T-helper 17 cell (primary cell): Measurements from ENCODE around the gene OR5K1. TPM values are rescaled to one million over a fixed set of nuclear protein-coding genes. Genes with fewer than 3 reads are reported as not detected.

ENCODE experiments used
- ATAC-seq: fragments of 150-1000 bp; cut with Tn5 transposase; 2 replicates; pipeline ENCODE4 v1.10.0; 2021; ENCODE audit warnings: mild to moderate bottlenecking, moderate library complexity
- DNase-seq, 3 donors: peaks; one replicate each; pipeline versions ENCODE4 v3.0.0 to v3.0.0-alpha.2; 2020 to 2021
- H3K9me3 ChIP-seq: one replicate; pipeline ENCODE4 v1.7.0; 2013; ENCODE audit warnings: low read length, mild to moderate bottlenecking; ENCODE audit not compliant: control insufficient read depth, poor library complexity, severe bottlenecking
- H3K27ac Mint-ChIP-seq: one replicate; pipeline ENCODE4 v1.8.0; 2022; ENCODE audit warnings: mild to moderate bottlenecking, moderate library complexity, mixed read lengths
- H3K27me3 Mint-ChIP-seq: one replicate; pipeline ENCODE4 v1.8.0; 2022; ENCODE audit warnings: mixed read lengths
- H3K36me3 Mint-ChIP-seq: one replicate; pipeline ENCODE4 v1.8.0; 2022; ENCODE audit warnings: low read depth, mixed read lengths
- H3K4me1 Mint-ChIP-seq: one replicate; pipeline ENCODE4 v1.8.0; 2022; ENCODE audit warnings: mild to moderate bottlenecking, mixed read lengths
- H3K4me3 Mint-ChIP-seq: one replicate; pipeline ENCODE4 v1.8.0; 2022; ENCODE audit warnings: mild to moderate bottlenecking, moderate library complexity, mixed read lengths
- total RNA-seq, 4 donors: library from RNA in 2 of 4; stranded (reverse) in 2 of 4; gene quantifications; one replicate each; pipeline ENCODE4 v1.2.3 and lab custom pipeline; 2022 to 2026

Gene OR5K1
- total RNA-seq, 2 donors from 2014 or later, result not detected

- no peak for DNase-seq
- no peaks in the 10 kb centered on the region for H3K9me3 ChIP-seq
- Mint-ChIP-seq H3K36me3 (peaks cover 3% of the 10 kb centered on the region), H3K27me3 (no peaks in the 10 kb centered on the region), H3K4me3 (no peak within 1 kb of the TSS), H3K4me1 (peaks cover 4% of the 10 kb centered on the region), H3K27ac (no peak within 1 kb of the TSS)
- no peak for ATAC-seq
Measured at GRCh38 chr3:98497381-98497780, 34.4 kb downstream of the OR5K1 start, which contains the start of gene OR5K2. Gene OR5K2 (plus strand): TSS chr3:98497681. CDS start chr3:98497681, 0 bp downstream.

DNA sequence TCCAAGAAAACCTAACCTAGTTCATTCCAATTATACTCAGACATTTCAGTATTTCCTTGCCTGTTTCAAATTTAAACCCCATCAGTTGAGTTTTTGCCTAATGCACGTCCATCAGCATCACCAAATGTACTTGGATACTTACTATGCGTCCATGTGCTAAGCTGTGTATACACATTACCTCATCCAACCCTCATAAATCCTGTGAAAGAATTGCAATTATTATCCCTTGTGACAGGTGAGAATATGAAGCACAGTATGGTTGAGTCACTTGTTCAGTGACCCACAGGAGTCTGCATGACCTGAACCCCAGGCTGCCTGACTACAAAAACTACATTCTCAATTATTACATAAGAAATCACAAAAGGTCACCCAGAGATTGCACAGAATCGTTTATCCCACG lies 37.0 kb downstream of the OR5K1 start:
- no peak for DNase-seq
- Mint-ChIP-seq H3K4me1 (peaks cover 7% of the 10 kb centered on the region), H3K27me3 (no peaks in the 10 kb centered on the region), H3K4me3 (no peak overlapping the region), H3K27ac (no peak overlapping the region), H3K36me3 (peaks cover 3% of the 10 kb centered on the region)
- H3K9me3 ChIP-seq, result no peaks in the 10 kb centered on the region
- ATAC-seq, result no peak

- peaks cover 7% of the 10 kb centered on the region for H3K4me1 Mint-ChIP-seq
- DNase-seq (no peak), ATAC-seq (no peak)
- no peak overlapping the region for H3K4me3 Mint-ChIP-seq
- no peaks in the 10 kb centered on the region for H3K27me3 Mint-ChIP-seq
- H3K36me3 Mint-ChIP-seq, result peaks cover 3% of the 10 kb centered on the region
- H3K27ac Mint-ChIP-seq, result no peak overlapping the region
- H3K9me3 ChIP-seq, result no peaks in the 10 kb centered on the region
Measured at GRCh38 chr3:98501270-98501669, 38.3 kb downstream of the OR5K1 start.

- Mint-ChIP-seq H3K4me1 (peaks cover 7% of the 10 kb centered on the region), H3K4me3 (no peak overlapping the region), H3K27me3 (no peaks in the 10 kb centered on the region), H3K27ac (no peak overlapping the region), H3K36me3 (peaks cover 3% of the 10 kb centered on the region)
- ATAC-seq (no peak), DNase-seq (no peak)
- H3K9me3 ChIP-seq, result no peaks in the 10 kb centered on the region
Measured at GRCh38 chr3:98501863-98502576, 39.0 kb downstream of the OR5K1 start.

GRCh38 chr3:98504539-98504938 lies 41.5 kb downstream of the OR5K1 start:
- Mint-ChIP-seq H3K4me1 (peaks cover 20% of the 10 kb centered on the region), H3K27ac (no peak overlapping the region), H3K27me3 (no peaks in the 10 kb centered on the region), H3K36me3 (peaks cover 7% of the 10 kb centered on the region), H3K4me3 (no peak overlapping the region)
- ATAC-seq (no peak), DNase-seq (no peak)
- H3K9me3 ChIP-seq, result no peaks in the 10 kb centered on the region

DNA sequence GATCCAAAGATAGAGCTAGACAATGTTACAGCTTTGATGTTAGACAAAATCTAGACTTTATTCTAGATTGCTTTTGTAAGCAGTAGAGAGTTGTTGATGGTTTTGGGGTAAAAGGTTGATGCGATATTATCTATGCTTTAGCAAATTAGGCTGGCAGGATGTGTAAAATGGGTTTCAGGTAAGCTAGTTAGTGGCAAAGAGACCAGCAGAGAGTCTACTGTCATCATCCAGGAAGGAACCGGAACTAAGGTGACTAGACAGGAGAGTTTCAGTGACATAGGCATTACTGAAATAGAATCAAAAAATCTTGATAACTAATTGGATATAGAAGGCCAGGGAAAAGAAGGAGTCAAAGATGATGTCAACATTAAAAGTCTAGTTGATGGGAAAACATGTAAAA lies 45.6 kb downstream of the OR5K1 start:
- no peak overlapping the region for H3K4me3 Mint-ChIP-seq
- peaks cover 23% of the 10 kb centered on the region for H3K4me1 Mint-ChIP-seq
- peaks cover 7% of the 10 kb centered on the region for H3K36me3 Mint-ChIP-seq
- no peaks in the 10 kb centered on the region for H3K27me3 Mint-ChIP-seq
- H3K9me3 ChIP-seq, result no peaks in the 10 kb centered on the region
- H3K27ac Mint-ChIP-seq, result peak overlapping the region; percentile 59
- DNase-seq (no peak), ATAC-seq (peak; percentile 83)

DNA sequence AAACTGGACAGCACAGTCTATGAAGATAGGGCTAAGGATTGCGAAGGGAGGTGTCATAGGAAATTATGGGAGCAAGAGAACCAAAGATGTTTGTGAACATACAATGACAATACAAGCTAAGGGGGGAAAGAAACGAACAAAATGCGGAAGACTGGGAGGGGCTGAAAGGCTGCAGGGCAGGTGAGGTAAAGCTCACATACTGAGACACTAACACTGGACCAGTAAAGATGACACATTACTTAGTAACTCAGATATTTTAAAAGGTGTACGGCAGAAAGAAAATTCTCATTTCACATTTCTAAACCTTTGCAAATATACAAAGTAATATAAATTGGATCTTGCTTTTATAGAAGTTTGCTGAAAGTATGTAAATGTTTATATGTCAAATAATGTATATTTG lies 49.6 kb downstream of the OR5K1 start:
- Mint-ChIP-seq H3K27ac (no peak overlapping the region), H3K36me3 (peaks cover 9% of the 10 kb centered on the region)
- H3K9me3 ChIP-seq, result no peaks in the 10 kb centered on the region

DNA sequence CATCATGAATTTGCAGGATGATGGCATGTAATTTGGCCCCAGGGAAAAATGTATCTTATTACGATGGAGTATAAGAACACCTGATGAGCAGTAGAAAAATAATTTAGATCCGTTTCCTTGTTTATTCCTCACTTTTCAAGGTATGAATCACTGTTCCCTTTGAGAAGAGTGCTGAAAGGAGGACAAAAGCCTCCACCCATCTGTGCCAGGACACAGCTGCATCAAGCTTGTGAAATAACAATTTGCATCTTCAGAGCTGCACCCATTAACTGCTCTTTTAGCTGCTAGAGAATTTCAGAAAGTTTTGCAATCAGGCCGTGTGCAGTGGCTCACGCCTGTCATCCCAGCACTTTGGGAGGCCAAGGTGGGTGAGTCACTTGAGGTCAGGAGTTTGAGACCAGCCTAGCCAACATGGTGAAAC lies 50.1 kb downstream of the OR5K1 start:
- Mint-ChIP-seq H3K36me3 (peaks cover 9% of the 10 kb centered on the region), H3K4me3 (no peak overlapping the region), H3K27me3 (no peaks in the 10 kb centered on the region), H3K27ac (peak overlapping the region; percentile 39), H3K4me1 (peaks cover 31% of the 10 kb centered on the region)
- H3K9me3 ChIP-seq, result no peaks in the 10 kb centered on the region
- DNase-seq (no peak), ATAC-seq (no peak)

More for the DNA sequence above, 49.6 kb downstream of the OR5K1 start:
- peak overlapping the region; percentile 9 for H3K4me3 Mint-ChIP-seq
- DNase-seq (no peak), ATAC-seq (no peak)
- peaks cover 32% of the 10 kb centered on the region for H3K4me1 Mint-ChIP-seq
- H3K27me3 Mint-ChIP-seq, result no peaks in the 10 kb centered on the region

DNA sequence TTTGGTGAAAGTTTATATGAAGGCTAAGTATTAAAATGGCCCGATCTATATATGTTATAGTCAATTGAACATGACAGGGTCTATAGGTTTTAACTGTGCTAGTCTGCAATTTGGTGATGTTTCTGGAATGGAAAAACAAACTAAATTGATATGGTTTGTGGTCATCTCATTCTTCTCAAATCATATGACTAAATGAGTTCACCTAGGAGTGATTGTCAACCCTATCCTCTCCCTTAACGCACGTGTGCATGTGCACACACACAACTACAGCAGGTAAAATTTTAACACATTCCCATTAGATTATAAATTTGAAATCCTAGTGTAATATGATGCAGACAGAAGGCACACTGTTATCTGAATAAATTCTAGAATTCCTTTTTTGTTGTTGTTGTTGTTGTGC lies 50.7 kb downstream of the OR5K1 start:
- H3K36me3 Mint-ChIP-seq, result peaks cover 5% of the 10 kb centered on the region
- no peak overlapping the region for H3K4me3 Mint-ChIP-seq
- no peaks in the 10 kb centered on the region for H3K9me3 ChIP-seq
- H3K27me3 Mint-ChIP-seq, result no peaks in the 10 kb centered on the region
- peak overlapping the region; percentile 39 for H3K27ac Mint-ChIP-seq
- no peak for DNase-seq
- ATAC-seq, result no peak
- peaks cover 31% of the 10 kb centered on the region for H3K4me1 Mint-ChIP-seq

DNA sequence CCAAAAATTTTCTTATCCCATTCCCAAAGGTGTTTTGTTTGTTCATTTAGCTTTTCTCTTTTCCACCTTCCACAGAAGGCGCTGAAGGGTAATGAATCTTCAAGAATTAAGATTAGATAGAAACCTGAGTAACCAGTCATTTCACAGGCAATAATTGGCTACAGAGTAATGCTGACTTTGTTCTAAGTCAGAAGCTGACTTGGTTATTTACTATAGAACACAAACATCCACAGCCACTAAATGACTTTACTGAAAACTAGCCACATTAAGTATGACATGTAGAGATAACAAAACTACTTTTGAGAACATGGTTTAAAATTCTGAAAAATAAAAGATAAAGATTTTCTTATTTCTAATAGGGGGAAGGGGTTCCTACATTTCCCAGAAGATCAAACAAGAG lies 51.9 kb downstream of the OR5K1 start:
- ATAC-seq (no peak), DNase-seq (no peak)
- peaks cover 35% of the 10 kb centered on the region for H3K4me1 Mint-ChIP-seq
- no peak overlapping the region for H3K4me3 Mint-ChIP-seq
- peak overlapping the region; percentile 59 for H3K27ac Mint-ChIP-seq
- H3K36me3 Mint-ChIP-seq, result peaks cover 9% of the 10 kb centered on the region
- no peaks in the 10 kb centered on the region for H3K27me3 Mint-ChIP-seq
- no peaks in the 10 kb centered on the region for H3K9me3 ChIP-seq

DNA sequence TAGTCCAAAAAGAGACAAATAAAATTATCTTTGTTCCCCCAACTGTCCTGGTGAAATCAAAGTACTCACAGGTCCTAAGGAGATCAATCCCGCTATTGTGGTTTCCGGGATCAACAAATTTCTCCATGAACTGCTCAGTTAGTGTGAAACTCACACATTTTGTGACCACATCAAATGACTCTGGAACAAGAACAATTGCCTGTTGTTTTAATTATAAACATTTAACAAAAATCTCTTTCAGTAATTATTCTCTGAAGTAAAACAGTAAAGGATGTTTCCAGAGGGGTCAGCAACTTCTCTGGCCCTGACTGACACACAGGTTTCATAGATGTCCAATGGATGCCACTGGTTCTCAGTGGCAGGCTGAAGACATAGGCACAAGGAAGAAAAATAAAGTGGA lies 55.8 kb downstream of the OR5K1 start:
- peak overlapping the region; percentile 77 for H3K4me3 Mint-ChIP-seq
- peaks cover 22% of the 10 kb centered on the region for H3K36me3 Mint-ChIP-seq
- no peak for DNase-seq
- peaks cover 53% of the 10 kb centered on the region for H3K4me1 Mint-ChIP-seq
- H3K27me3 Mint-ChIP-seq, result no peaks in the 10 kb centered on the region
- no peak for ATAC-seq
- H3K9me3 ChIP-seq, result no peaks in the 10 kb centered on the region
- H3K27ac Mint-ChIP-seq, result peak overlapping the region; percentile 97

DNA sequence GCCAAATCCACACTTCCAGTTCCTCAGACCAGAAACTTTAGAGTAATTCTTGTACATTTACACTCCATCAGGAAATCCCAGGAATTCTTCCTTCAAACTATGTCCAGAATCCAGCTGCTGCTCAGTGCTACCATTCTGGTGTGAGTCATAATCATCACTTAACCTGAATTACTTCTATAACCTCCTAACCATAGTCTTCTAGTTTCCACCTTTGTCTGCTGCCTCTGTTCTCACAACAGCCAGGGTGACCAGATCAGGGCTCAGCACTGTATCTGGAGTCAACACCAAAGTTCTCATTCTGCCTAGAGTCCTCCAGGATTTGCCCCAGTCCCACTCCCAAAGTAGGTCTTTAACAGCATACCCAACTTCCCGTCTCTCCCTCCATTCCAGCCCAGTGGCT lies 56.4 kb downstream of the OR5K1 start:
- Mint-ChIP-seq H3K4me3 (peak overlapping the region; percentile 77), H3K4me1 (peaks cover 53% of the 10 kb centered on the region), H3K36me3 (peaks cover 22% of the 10 kb centered on the region), H3K27me3 (no peaks in the 10 kb centered on the region), H3K27ac (peak overlapping the region; percentile 97)
- DNase-seq (no peak), ATAC-seq (no peak)
- no peaks in the 10 kb centered on the region for H3K9me3 ChIP-seq

DNA sequence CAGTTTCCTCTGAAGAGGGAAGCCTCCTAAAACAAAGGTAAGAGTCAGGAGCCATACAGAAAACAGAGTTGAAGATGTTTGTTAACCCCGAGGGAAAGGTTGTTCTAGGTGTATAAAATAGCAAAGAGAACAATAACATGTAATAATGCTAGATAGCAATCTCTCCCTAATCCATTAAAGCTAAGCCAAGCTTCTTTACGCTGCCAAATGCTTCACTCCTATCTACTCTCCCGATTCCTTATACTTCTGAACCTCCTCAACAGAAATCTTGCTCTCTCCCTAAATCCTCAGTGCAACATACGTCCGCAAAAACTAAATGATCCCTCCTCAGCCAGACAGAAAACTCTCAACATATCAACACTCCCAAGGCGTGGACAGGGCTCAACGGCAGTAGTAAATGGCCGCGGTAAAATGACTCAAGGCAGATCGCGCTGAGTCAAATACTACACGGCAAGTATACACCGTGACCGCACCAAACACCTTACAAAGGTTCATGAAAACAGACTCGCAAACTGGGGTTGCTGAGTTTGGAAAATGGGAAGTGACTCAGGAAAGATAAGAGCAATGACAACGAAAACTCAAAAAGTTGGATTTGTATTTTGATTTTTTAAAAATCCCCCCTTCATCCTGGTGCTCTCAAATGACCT lies 59.0 kb downstream of the OR5K1 start:
- no peaks in the 10 kb centered on the region for H3K9me3 ChIP-seq
- Mint-ChIP-seq H3K36me3 (peaks cover 19% of the 10 kb centered on the region), H3K4me1 (peaks cover 44% of the 10 kb centered on the region), H3K27ac (peak overlapping the region; percentile 97), H3K27me3 (no peaks in the 10 kb centered on the region), H3K4me3 (peak overlapping the region; percentile 98)
- ATAC-seq, result peak; percentile 42
- peak; percentile 18 to 36 (median 20) for DNase-seq
